RWPE2 (cell line): ENCODE results near the gene OR5D16.

Experiments
- ATAC-seq: fragments of 200-7000 bp; cut with Tn5 transposase; 3 replicates; pipeline ENCODE4 v1.9.1; 2021; ENCODE audit warnings: low read depth
- DNase-seq: peaks from one replicate; pipeline ENCODE4 v3.0.0-alpha.2; 2020; ENCODE audit warnings: low spot score
- H3K27ac ChIP-seq: fragments of 450-650 bp; 2 replicates; pipeline ENCODE4 v1.5.1; 2017; ENCODE audit warnings: mild to moderate bottlenecking; ENCODE audit not compliant: poor library complexity, severe bottlenecking
- H3K27me3 ChIP-seq: fragments of 250-450 bp; sonication (Bioruptor Pico); 2 replicates; pipeline ENCODE4 v1.5.1; 2021; ENCODE audit warnings: mild to moderate bottlenecking, moderate library complexity; ENCODE audit not compliant: insufficient read depth, poor library complexity, severe bottlenecking
- H3K36me3 ChIP-seq: fragments of 250-450 bp; sonication (Bioruptor Pico); 2 replicates; pipeline ENCODE4 v1.5.1; 2020; ENCODE audit warnings: low read depth, mild to moderate bottlenecking, moderate library complexity
- H3K4me1 ChIP-seq: fragments of 250-450 bp; sonication (Bioruptor Pico); 2 replicates; pipeline ENCODE4 v1.5.1; 2021; ENCODE audit warnings: mild to moderate bottlenecking, moderate library complexity; ENCODE audit not compliant: insufficient read depth, poor library complexity, severe bottlenecking
- H3K4me3 ChIP-seq: fragments of 250-450 bp; sonication (Bioruptor Pico); 2 replicates; pipeline ENCODE4 v1.5.1; 2021; ENCODE audit warnings: mild to moderate bottlenecking, moderate library complexity; ENCODE audit not compliant: severe bottlenecking
- H3K9me3 ChIP-seq: fragments of 250-450 bp; sonication (Bioruptor Pico); 2 replicates; pipeline ENCODE4 v1.5.1; 2021; ENCODE audit warnings: mild to moderate bottlenecking, moderate library complexity; ENCODE audit not compliant: severe bottlenecking
- TF ChIP-seq, protein P1 (sequence below): fragments of 450-650 bp; IDR thresholded peaks from one replicate; pipeline ENCODE4 v1.5.1; 2017; ENCODE audit warnings: mild to moderate bottlenecking, moderate library complexity; ENCODE audit not compliant: poor library complexity, severe bottlenecking

Gene OR5D16

DNA sequence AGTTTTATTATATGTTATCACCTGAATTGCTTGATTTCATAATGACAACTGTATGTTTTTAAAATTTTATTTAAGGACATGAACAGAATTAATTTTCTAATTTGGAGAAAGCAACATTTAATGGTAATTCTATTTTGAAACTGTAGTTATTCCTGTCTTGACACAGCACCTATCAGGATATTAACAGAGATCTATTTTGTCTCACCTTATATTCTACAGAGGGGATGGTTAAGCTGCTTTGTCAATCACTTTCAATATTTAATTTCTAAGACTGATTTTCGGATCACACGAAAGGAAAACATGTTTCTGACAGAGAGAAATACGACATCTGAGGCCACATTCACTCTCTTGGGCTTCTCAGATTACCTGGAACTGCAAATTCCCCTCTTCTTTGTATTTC, at the start of gene OR5D16:
Gene OR5D16 (plus strand): TSS at position 301 of the 400 bp plus-strand sequence. CDS start 0 bp downstream, at position 301.
- H3K27me3 ChIP-seq, result no peaks in the 10 kb centered on the region
- no peak within 1 kb of the TSS for H3K27ac ChIP-seq
- no peaks in the 10 kb centered on the region for H3K9me3 ChIP-seq
- no peak for DNase-seq
- H3K36me3 ChIP-seq, result no peaks in the 10 kb centered on the region
- H3K4me3 ChIP-seq, result no peak within 1 kb of the TSS
- no peaks in the 10 kb centered on the region for H3K4me1 ChIP-seq
- TF ChIP-seq, protein P1, sequence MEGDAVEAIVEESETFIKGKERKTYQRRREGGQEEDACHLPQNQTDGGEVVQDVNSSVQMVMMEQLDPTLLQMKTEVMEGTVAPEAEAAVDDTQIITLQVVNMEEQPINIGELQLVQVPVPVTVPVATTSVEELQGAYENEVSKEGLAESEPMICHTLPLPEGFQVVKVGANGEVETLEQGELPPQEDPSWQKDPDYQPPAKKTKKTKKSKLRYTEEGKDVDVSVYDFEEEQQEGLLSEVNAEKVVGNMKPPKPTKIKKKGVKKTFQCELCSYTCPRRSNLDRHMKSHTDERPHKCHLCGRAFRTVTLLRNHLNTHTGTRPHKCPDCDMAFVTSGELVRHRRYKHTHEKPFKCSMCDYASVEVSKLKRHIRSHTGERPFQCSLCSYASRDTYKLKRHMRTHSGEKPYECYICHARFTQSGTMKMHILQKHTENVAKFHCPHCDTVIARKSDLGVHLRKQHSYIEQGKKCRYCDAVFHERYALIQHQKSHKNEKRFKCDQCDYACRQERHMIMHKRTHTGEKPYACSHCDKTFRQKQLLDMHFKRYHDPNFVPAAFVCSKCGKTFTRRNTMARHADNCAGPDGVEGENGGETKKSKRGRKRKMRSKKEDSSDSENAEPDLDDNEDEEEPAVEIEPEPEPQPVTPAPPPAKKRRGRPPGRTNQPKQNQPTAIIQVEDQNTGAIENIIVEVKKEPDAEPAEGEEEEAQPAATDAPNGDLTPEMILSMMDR, result no peak
- ATAC-seq, result no peak

DNA sequence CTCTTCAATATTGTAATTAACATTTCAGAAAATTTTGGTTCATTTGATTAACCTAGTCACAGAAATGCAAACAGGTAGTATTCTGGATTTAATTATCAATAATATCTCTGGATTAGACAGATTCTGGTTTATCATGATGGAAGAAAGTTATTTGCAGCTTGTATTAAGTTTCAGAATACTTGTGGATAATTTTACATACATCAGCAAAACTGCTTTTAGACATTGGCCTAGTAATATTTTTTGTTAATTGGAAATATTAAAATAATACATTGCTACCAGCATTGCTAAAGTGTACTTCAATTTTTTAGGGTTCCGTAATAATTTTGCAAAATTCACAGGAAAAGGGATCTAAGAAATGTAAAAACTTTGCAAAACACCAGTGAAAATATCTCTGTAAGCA, 46.9 kb upstream of the OR5D16 start:
- no peak for DNase-seq
- no peak for ATAC-seq
- Histone ChIP-seq H3K4me1 (no peaks in the 10 kb centered on the region), H3K27ac (no peak overlapping the region), H3K36me3 (no peaks in the 10 kb centered on the region), H3K27me3 (no peaks in the 10 kb centered on the region), H3K9me3 (no peaks in the 10 kb centered on the region), H3K4me3 (no peak overlapping the region)
- TF ChIP-seq, protein P1, result no peak

DNA sequence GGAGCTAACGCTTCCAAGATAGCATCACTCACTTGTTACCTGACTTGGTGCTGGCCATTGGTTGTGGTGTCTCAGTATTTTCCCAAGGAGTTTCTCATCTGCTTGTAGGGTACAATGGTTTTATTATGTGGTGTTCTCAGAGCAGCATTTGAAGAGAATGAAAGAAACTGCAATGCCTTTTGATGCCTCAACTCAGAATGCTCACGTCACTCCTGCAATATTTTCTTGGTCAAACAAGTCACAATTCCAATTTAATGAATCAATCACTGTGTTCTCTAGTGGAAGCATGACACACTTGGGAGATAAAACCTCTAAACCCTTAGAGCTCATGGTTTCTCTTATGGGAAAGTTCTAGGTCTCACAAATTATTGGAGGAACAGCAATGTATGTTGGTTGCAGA, 45.2 kb upstream of the OR5D16 start:
- TF ChIP-seq, protein P1, result no peak
- H3K9me3 ChIP-seq, result no peaks in the 10 kb centered on the region
- ATAC-seq, result no peak

DNA sequence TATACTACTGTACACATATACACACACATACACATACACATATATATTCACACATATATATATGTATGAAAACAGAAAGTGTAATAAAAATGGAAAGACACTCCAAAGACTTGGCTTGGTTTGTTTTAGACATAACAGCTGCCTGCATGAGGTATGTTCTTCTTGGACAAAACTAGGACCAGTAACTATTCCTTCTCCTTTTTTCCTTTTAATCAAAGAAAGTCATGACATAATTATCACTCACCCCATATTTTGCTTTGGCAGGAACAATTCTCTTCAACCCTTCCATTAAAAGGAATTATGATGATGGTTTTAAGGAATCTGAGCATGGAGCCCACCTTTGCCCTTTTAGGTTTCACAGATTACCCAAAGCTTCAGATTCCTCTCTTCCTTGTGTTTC, 43.3 kb upstream of the OR5D16 start, which contains the start of gene OR5D14:
Gene OR5D14 (plus strand): TSS at position 301 of the 400 bp plus-strand sequence. CDS start 0 bp downstream, at position 301.
- Histone ChIP-seq H3K36me3 (no peaks in the 10 kb centered on the region), H3K27me3 (no peaks in the 10 kb centered on the region), H3K4me1 (no peaks in the 10 kb centered on the region), H3K27ac (no peak within 1 kb of the TSS), H3K4me3 (no peak within 1 kb of the TSS), H3K9me3 (no peaks in the 10 kb centered on the region)
- TF ChIP-seq, protein P1, result no peak
- DNase-seq, result no peak
- no peak for ATAC-seq

More for the DNA sequence above, 45.2 kb upstream of the OR5D16 start:
- no peaks in the 10 kb centered on the region for H3K36me3 ChIP-seq
- H3K27ac ChIP-seq, result no peak overlapping the region
- no peaks in the 10 kb centered on the region for H3K4me1 ChIP-seq
- no peaks in the 10 kb centered on the region for H3K27me3 ChIP-seq
- no peak overlapping the region for H3K4me3 ChIP-seq
- no peak for DNase-seq

DNA sequence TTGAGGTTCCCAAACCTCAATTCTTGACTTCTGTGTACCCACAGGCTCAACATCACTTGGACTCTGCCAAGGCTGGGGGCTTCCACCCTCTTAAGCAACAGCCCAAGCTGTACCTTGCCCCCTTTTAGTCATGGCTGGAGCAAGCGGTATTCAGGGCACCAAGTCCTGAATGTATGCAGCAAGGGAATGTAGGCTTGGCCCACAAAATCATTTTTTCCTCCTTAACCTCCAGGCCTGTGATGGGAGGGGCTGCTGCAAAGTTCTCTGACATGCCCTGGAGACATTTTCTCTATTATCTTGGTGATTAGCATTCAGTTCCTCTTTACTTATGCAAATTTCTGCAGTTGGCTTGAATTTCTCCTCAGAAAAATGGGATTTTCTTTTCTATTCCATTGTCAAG, 32.3 kb upstream of the OR5D16 start:
- no peak overlapping the region for H3K27ac ChIP-seq
- H3K27me3 ChIP-seq, result no peaks in the 10 kb centered on the region
- H3K4me3 ChIP-seq, result no peak overlapping the region
- TF ChIP-seq, protein P1, result no peak
- H3K9me3 ChIP-seq, result peaks cover 2% of the 10 kb centered on the region
- ATAC-seq (no peak), DNase-seq (no peak)
- no peaks in the 10 kb centered on the region for H3K36me3 ChIP-seq
- no peaks in the 10 kb centered on the region for H3K4me1 ChIP-seq
